GM23338 (cell line): ENCODE data around the gene SP6.

Experiments
- CREB1 ChIP-seq: fragments of 250-450 bp; sonication (Bioruptor Pico); IDR thresholded peaks from 2 replicates; pipeline ENCODE4 v1.5.0; 2020; ENCODE audit warnings: low read depth, mild to moderate bottlenecking, moderate library complexity
- CTCF ChIP-seq, 2 experiments: fragments of 200-600 bp in 1 of 2; sonication (generic) in 1 of 2; conservative IDR thresholded peaks; 2 replicates each; pipeline versions ENCODE4 v1.5.1 to v1.6.1; 2016 to 2017; ENCODE audit warnings: antibody characterized with exemption in 2 of 2, low read depth in 2 of 2, mild to moderate bottlenecking in 2 of 2, moderate library complexity in 1 of 2
- EZH2 ChIP-seq: fragments of 200-600 bp; sonication (generic); IDR thresholded peaks from one replicate; pipeline ENCODE4 v1.8.0; 2017; ENCODE audit warnings: antibody characterized with exemption, mild to moderate bottlenecking, low read depth; ENCODE audit not compliant: unreplicated experiment
- EZH2phosphoT487 ChIP-seq: fragments of 200-600 bp; sonication (generic); IDR thresholded peaks from one replicate; pipeline ENCODE4 v1.8.1; 2018; ENCODE audit warnings: antibody characterized with exemption; ENCODE audit not compliant: unreplicated experiment
- JUNB ChIP-seq: IDR thresholded peaks from one replicate; pipeline ENCODE4 v1.6.1; 2016; ENCODE audit warnings: antibody characterized with exemption; ENCODE audit not compliant: unreplicated experiment
- NANOG ChIP-seq: IDR thresholded peaks from 2 replicates; pipeline ENCODE4 v1.6.1; 2016; ENCODE audit warnings: antibody characterized with exemption, borderline replicate concordance
- POLR2AphosphoS5 ChIP-seq: IDR thresholded peaks from 2 replicates; pipeline ENCODE4 v1.6.1; 2016; ENCODE audit warnings: antibody characterized with exemption, low read depth
- REST ChIP-seq: IDR thresholded peaks from one replicate; pipeline ENCODE4 v1.6.1; 2018; ENCODE audit warnings: antibody characterized with exemption; ENCODE audit not compliant: unreplicated experiment
- STAT1 ChIP-seq: IDR thresholded peaks from one replicate; pipeline ENCODE4 v1.6.1; 2016; ENCODE audit warnings: antibody characterized with exemption; ENCODE audit not compliant: unreplicated experiment
- ZNF114 ChIP-seq: fragments of 250-450 bp; sonication (Bioruptor Pico); IDR thresholded peaks from 2 replicates; pipeline ENCODE4 v1.5.0; 2020; ENCODE audit warnings: mild to moderate bottlenecking, moderate library complexity
- TF ChIP-seq, protein P1 (sequence below): IDR thresholded peaks from 2 replicates; pipeline ENCODE4 v1.6.1; 2016; ENCODE audit warnings: antibody characterized with exemption
- TF ChIP-seq, protein P2 (sequence below): fragments of 250-450 bp; sonication (Bioruptor Pico); IDR thresholded peaks from 2 replicates; pipeline ENCODE4 v1.5.0; 2020; ENCODE audit warnings: mild to moderate bottlenecking, moderate library complexity

DNA sequence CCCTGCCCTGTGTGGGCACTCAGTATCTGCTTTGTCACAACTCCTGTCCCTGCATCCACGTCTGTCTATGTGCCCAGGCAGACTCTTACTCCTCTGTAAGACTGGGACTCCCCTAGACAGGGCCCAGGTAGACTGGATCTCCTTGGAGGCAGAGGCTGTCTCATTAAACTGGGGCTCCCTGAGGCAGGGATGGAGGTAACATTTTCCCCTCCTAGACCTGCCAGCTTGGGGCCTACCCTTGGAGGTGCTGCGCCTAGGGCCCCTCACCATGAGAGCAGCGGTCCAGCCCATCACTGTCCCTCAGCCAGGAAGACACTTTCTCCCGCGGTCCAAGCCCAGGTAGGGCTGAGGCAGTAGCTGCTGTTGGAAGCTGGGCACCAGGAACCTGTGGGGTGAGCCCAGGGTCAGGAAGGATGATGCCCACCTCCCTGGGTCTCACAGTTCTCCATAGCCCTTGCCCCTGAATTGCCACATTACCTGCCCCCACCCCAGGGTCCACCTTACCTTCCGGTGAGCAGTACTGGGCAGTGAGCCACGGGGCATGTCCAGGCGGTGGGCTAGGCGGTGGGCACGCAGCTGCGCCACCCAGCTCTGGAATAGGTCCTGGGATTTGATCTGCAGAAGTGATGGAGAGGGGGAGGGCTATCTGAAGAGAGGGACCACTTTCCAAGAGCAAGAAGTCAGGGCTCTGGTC is 32.8 kb downstream of the SP6 start:
- TF ChIP-seq CTCF (conservative IDR thresholded peaks at IDR 0.05; ENCODE audit: low read depth in 2 of 2) = no peak
- no peak for TF ChIP-seq EZH2
- no peak for TF ChIP-seq EZH2phosphoT487
- TF ChIP-seq POLR2AphosphoS5 = no peak
- TF ChIP-seq NANOG = no peak
- TF ChIP-seq REST = no peak
- no peak for TF ChIP-seq JUNB
- TF ChIP-seq ZNF114 (CRISPR knock-in tag) = no peak
- TF ChIP-seq, protein P1, sequence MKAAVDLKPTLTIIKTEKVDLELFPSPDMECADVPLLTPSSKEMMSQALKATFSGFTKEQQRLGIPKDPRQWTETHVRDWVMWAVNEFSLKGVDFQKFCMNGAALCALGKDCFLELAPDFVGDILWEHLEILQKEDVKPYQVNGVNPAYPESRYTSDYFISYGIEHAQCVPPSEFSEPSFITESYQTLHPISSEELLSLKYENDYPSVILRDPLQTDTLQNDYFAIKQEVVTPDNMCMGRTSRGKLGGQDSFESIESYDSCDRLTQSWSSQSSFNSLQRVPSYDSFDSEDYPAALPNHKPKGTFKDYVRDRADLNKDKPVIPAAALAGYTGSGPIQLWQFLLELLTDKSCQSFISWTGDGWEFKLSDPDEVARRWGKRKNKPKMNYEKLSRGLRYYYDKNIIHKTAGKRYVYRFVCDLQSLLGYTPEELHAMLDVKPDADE = no peak
- TF ChIP-seq STAT1 = no peak
- TF ChIP-seq CREB1 (CRISPR knock-in tag) = no peak
- TF ChIP-seq, protein P2, sequence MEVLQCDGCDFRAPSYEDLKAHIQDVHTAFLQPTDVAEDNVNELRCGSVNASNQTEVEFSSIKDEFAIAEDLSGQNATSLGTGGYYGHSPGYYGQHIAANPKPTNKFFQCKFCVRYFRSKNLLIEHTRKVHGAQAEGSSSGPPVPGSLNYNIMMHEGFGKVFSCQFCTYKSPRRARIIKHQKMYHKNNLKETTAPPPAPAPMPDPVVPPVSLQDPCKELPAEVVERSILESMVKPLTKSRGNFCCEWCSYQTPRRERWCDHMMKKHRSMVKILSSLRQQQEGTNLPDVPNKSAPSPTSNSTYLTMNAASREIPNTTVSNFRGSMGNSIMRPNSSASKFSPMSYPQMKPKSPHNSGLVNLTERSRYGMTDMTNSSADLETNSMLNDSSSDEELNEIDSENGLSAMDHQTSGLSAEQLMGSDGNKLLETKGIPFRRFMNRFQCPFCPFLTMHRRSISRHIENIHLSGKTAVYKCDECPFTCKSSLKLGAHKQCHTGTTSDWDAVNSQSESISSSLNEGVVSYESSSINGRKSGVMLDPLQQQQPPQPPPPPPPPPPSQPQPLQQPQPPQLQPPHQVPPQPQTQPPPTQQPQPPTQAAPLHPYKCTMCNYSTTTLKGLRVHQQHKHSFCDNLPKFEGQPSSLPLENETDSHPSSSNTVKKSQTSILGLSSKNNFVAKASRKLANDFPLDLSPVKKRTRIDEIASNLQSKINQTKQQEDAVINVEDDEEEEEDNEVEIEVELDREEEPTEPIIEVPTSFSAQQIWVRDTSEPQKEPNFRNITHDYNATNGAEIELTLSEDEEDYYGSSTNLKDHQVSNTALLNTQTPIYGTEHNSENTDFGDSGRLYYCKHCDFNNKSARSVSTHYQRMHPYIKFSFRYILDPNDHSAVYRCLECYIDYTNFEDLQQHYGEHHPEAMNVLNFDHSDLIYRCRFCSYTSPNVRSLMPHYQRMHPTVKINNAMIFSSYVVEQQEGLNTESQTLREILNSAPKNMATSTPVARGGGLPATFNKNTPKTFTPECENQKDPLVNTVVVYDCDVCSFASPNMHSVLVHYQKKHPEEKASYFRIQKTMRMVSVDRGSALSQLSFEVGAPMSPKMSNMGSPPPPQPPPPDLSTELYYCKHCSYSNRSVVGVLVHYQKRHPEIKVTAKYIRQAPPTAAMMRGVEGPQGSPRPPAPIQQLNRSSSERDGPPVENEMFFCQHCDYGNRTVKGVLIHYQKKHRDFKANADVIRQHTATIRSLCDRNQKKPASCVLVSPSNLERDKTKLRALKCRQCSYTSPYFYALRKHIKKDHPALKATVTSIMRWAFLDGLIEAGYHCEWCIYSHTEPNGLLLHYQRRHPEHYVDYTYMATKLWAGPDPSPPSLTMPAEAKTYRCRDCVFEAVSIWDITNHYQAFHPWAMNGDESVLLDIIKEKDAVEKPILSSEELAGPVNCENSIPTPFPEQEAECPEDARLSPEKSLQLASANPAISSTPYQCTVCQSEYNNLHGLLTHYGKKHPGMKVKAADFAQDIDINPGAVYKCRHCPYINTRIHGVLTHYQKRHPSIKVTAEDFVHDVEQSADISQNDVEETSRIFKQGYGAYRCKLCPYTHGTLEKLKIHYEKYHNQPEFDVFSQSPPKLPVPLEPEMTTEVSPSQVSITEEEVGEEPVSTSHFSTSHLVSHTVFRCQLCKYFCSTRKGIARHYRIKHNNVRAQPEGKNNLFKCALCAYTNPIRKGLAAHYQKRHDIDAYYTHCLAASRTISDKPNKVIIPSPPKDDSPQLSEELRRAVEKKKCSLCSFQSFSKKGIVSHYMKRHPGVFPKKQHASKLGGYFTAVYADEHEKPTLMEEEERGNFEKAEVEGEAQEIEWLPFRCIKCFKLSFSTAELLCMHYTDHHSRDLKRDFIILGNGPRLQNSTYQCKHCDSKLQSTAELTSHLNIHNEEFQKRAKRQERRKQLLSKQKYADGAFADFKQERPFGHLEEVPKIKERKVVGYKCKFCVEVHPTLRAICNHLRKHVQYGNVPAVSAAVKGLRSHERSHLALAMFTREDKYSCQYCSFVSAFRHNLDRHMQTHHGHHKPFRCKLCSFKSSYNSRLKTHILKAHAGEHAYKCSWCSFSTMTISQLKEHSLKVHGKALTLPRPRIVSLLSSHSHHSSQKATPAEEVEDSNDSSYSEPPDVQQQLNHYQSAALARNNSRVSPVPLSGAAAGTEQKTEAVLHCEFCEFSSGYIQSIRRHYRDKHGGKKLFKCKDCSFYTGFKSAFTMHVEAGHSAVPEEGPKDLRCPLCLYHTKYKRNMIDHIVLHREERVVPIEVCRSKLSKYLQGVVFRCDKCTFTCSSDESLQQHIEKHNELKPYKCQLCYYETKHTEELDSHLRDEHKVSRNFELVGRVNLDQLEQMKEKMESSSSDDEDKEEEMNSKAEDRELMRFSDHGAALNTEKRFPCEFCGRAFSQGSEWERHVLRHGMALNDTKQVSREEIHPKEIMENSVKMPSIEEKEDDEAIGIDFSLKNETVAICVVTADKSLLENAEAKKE (CRISPR knock-in tag) = no peak
